HepG2 (cell line): ENCODE results near the gene RAP2A. TPM values are rescaled to one million over a fixed set of nuclear protein-coding genes. Genes with fewer than 3 reads are reported as not detected.
A peak's percentile ranks its signal among the peaks of the same experiment; 100 is the strongest.

Experiments
- EEA1 ChIP-seq: sonication (generic); formaldehyde crosslinking; IDR thresholded peaks from 2 replicates; pipeline ENCODE4 v1.5.1; 2020; ENCODE audit warnings: mild to moderate bottlenecking, missing genetic modification reagents, borderline replicate concordance
- MEF2D ChIP-seq: sonication (generic); formaldehyde crosslinking; IDR thresholded peaks from 2 replicates; pipeline ENCODE4 v1.5.1; 2020; ENCODE audit warnings: mild to moderate bottlenecking, missing genetic modification reagents
- NR1H2 ChIP-seq: sonication (generic); formaldehyde crosslinking; IDR thresholded peaks from 2 replicates; pipeline ENCODE4 v1.8.1; 2022; ENCODE audit warnings: low read depth, missing genetic modification reagents, borderline replicate concordance
- SNAI1 ChIP-seq: sonication (generic); formaldehyde crosslinking; IDR thresholded peaks from 2 replicates; pipeline ENCODE4 v1.5.0; 2020; ENCODE audit warnings: mild to moderate bottlenecking, missing genetic modification reagents, borderline replicate concordance
- SUZ12 ChIP-seq: fragments of 150-350 bp; IDR thresholded peaks from 2 replicates; pipeline ENCODE4 v1.6.1; 2014; ENCODE audit warnings: low read depth, low read length
- TAF1 ChIP-seq: sonication (generic); formaldehyde crosslinking; IDR thresholded peaks from 2 replicates; pipeline ENCODE4 v1.4.0; 2020; ENCODE audit warnings: missing genetic modification reagents
- TOE1 ChIP-seq: sonication (generic); formaldehyde crosslinking; IDR thresholded peaks from 2 replicates; pipeline ENCODE4 v1.4.0; 2020; ENCODE audit warnings: mild to moderate bottlenecking, missing genetic modification reagents
- ZBTB33 ChIP-seq: sonication (generic); formaldehyde crosslinking; IDR thresholded peaks from 2 replicates; pipeline ENCODE4 v1.4.0; 2020; ENCODE audit warnings: missing genetic modification reagents
- ZBTB40 ChIP-seq, 2 experiments: fragments of 450-650 bp in 1 of 2; sonication (generic) in 1 of 2; formaldehyde crosslinking in 1 of 2; IDR thresholded peaks; 2 replicates each; pipeline versions ENCODE4 v1.6.1 to v1.8.0; 2016 to 2022; ENCODE audit warnings: antibody characterized with exemption in 1 of 2, mild to moderate bottlenecking in 1 of 2, missing genetic modification reagents in 1 of 2
- ZC3H13 ChIP-seq: sonication (generic); formaldehyde crosslinking; IDR thresholded peaks from 2 replicates; pipeline ENCODE4 v1.8.1; 2023; ENCODE audit warnings: mild to moderate bottlenecking, missing genetic modification reagents, moderate library complexity
- ZNF451 ChIP-seq: sonication (generic); formaldehyde crosslinking; IDR thresholded peaks from 2 replicates; pipeline ENCODE4 v1.5.0; 2020; ENCODE audit warnings: mild to moderate bottlenecking, missing genetic modification reagents
- ZNF503 ChIP-seq: sonication (generic); formaldehyde crosslinking; IDR thresholded peaks from 2 replicates; pipeline ENCODE4 v1.4.0; 2020; ENCODE audit warnings: missing genetic modification reagents
- ZNF562 ChIP-seq: sonication (generic); formaldehyde crosslinking; IDR thresholded peaks from 2 replicates; pipeline ENCODE4 v1.8.0; 2022; ENCODE audit warnings: missing genetic modification reagents, borderline replicate concordance
- polyA plus RNA-seq, 8 experiments: library from polyadenylated mRNA; depleted of rRNA in 3 of 8; stranded (reverse) in 7 of 8; unstranded in 1 of 8; fragments of >200 nt; fragmentation: Illumina TruSeq in 4 of 8; extraction: Trizol in 4 of 8; gene quantifications; 2 replicates each; pipeline versions ENCODE4 v1.2.1 to v1.2.3, GENCODE V29; 2011 to 2016; ENCODE audit warnings: low read depth in 4 of 8, missing spikeins in 1 of 8, mixed read lengths in 1 of 8; ENCODE audit not compliant: insufficient read depth in 1 of 8
- total RNA-seq, 5 experiments: library from RNA; depleted of rRNA; stranded (reverse); fragments of >200 nt; fragmentation: Illumina TruSeq; extraction: Trizol; gene quantifications; 2 replicates each; pipeline ENCODE4 v1.2.3, GENCODE V29; 2016; ENCODE audit warnings: low read depth in 1 of 5

Gene RAP2A
- total and polyA plus RNA-seq, 2 of the 13 experiments (the other 11 are each of a cell fraction or from before 2014, with no cell fraction given), result 9.9 to 23.1 TPM

DNA sequence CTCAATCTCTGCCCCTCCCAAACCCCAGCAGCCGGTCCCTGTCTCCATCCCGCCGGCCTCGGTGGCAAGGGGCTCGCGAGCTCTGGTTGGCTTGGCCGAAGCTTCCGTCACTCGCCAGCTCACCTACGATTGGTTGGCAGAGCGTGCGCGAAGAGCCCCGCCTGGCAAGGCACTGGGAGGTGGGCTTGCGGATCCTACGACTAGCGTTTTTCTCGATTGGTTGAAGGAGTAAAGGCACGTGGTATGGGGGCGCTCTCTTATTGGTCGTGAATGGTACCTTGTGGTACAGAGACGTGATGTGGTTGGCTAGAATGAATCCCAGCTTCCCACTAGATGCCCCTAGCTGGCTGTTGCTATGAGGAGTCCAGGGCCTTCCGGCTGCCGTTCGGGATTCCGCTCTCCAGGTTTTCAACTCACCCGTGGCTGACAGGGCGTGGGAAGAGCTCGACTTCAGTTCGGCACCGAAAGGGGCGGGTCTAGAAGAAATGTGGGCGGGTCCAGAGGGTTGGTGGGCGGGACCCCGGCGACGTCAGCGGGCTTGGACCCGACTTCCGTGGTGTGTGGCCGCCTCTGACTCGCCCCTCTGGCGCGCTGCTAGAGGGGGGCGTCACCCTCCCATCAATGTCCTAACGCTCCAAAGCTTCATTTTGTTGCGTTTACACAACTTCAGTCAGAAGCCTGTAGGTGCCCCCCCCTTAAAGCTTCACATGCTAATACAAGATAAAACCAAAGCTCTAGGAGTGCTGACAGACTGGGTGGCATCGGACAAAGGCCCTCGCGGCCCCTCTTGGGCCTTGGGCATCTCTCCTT lies 847 bp upstream of the RAP2A start (continued):
- TF ChIP-seq ZNF503 (CRISPR knock-in tag) (peak; percentile 2; the same call in 1 of the 2 replicates), ZBTB33 (CRISPR knock-in tag) (no peak), MEF2D (peak; percentile 23), SNAI1 (no peak), ZBTB40 (IDR thresholded peaks at IDR 0.05) (no peak), ZBTB40 (CRISPR knock-in tag; IDR thresholded peaks at IDR 0.05) (no peak; the same call in none of the 2 replicates), NR1H2 (no peak), TAF1 (CRISPR knock-in tag) (no peak; the same call in none of the 2 replicates), TOE1 (CRISPR knock-in tag) (no peak), ZC3H13 (CRISPR knock-in tag) (peak; percentile 45; the same call in 1 of the 2 replicates), EEA1 (CRISPR knock-in tag) (no peak), SUZ12 (no peak), ZNF562 (CRISPR knock-in tag) (no peak), ZNF451 (CRISPR knock-in tag) (0 out of 2 replicates have a peak, but pooled peaks have one; percentile 8)
